ENCODE data around the gene STARD10. TPM values are rescaled to one million over a fixed set of nuclear protein-coding genes. Genes with fewer than 3 reads are reported as not detected.
A peak's percentile ranks its signal among the peaks of the same experiment; 100 is the strongest.

Gene STARD10
- total and polyA plus RNA-seq, 2 of the 8 experiments (the other 6 are each of a cell fraction or from before 2014, with no cell fraction given), result 23.7 to 35.7 TPM

GRCh38 chr11:72823105-72823804 lies 29.4 kb upstream of the STARD10 start:
- H3K18ac ChIP-seq (ENCODE audit: extremely low read depth, low read length), result no peak overlapping the region
- peak overlapping the region in 1 of 2 experiments; percentile 76; a peak in 1 of 4 replicates for H3K4me2 ChIP-seq (ENCODE audit: insufficient read depth in 1 of 2, low read depth in 2 of 2, low read length in 2 of 2)
- no peak overlapping the region for H2AK5ac ChIP-seq (ENCODE audit: low read depth, low read length)
- no peaks in the 10 kb centered on the region for H3K79me2 ChIP-seq (ENCODE audit: control insufficient read depth in 1 of 2, insufficient read depth in 2 of 2, low read length in 2 of 2)
- H3K36me3 ChIP-seq (ENCODE audit: control insufficient read depth in 2 of 4, insufficient read depth in 4 of 4, low read length in 3 of 4), result no peaks in the 10 kb centered on the region
- H2BK12ac ChIP-seq (ENCODE audit: low read depth, low read length), result no peak overlapping the region
- no peaks in the 10 kb centered on the region for H3K9me3 ChIP-seq (ENCODE audit: insufficient read depth in 2 of 2, low read depth in 1 of 2, low read length in 1 of 2)
- H3K4me3 ChIP-seq (ENCODE audit: extremely low read depth in 1 of 4, insufficient read depth in 2 of 4, low read depth in 3 of 4, low read length in 4 of 4), result 0 out of 8 replicates have a peak overlapping the region, but pooled peaks of 2 of the 4 experiments have one; percentile 54 to 62
- H3K23me2 ChIP-seq (ENCODE audit: low read depth, low read length), result peaks cover 13% of the 10 kb centered on the region
- no peak overlapping the region for H4K5ac ChIP-seq (ENCODE audit: insufficient read length, low read depth, low read length)
- no peak overlapping the region for H2AFZ ChIP-seq (ENCODE audit: low read length)
- H3K27ac ChIP-seq (ENCODE audit: low read depth, low read length), result no peak overlapping the region
- TF ChIP-seq RNF2 (IDR thresholded peaks at IDR 0.05; ENCODE audit: borderline replicate concordance, low read depth, low read length, missing control alignments, poor library complexity, severe bottlenecking) (no peak), YY1 (IDR thresholded peaks at IDR 0.05; ENCODE audit: low read depth, low read length) (no peak), TEAD4 (IDR thresholded peaks at IDR 0.05; ENCODE audit: low read depth, low read length) (no peak), POLR2A (IDR thresholded peaks at IDR 0.05; ENCODE audit: control extremely low read depth in 1 of 2, low read depth in 2 of 2, low read length in 2 of 2) (no peak; a peak in 1 of 3 replicates), NRF1 (IDR thresholded peaks at IDR 0.05; ENCODE audit: low read depth, low read length) (no peak), JUN (IDR thresholded peaks at IDR 0.05; ENCODE audit: low read depth, low read length) (no peak), KDM1A (IDR thresholded peaks at IDR 0.05; ENCODE audit: borderline replicate concordance, low read length) (no peak), MAX (IDR thresholded peaks at IDR 0.05) (no peak)
- TF ChIP-seq, protein P1, sequence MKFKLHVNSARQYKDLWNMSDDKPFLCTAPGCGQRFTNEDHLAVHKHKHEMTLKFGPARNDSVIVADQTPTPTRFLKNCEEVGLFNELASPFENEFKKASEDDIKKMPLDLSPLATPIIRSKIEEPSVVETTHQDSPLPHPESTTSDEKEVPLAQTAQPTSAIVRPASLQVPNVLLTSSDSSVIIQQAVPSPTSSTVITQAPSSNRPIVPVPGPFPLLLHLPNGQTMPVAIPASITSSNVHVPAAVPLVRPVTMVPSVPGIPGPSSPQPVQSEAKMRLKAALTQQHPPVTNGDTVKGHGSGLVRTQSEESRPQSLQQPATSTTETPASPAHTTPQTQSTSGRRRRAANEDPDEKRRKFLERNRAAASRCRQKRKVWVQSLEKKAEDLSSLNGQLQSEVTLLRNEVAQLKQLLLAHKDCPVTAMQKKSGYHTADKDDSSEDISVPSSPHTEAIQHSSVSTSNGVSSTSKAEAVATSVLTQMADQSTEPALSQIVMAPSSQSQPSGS (IDR thresholded peaks at IDR 0.05; ENCODE audit: low read length), result no peak
- no peak overlapping the region for H3K4ac ChIP-seq (replicated peaks; ENCODE audit: insufficient read length, low read depth, low read length)
- H3K56ac ChIP-seq (replicated peaks; ENCODE audit: insufficient read length, low read depth, low read length), result no peak overlapping the region
- H2BK15ac ChIP-seq (ENCODE audit: low read length), result no peak overlapping the region
- peaks cover 0 to 16% (median 11%) of the 10 kb centered on the region in 4 experiments; a peak in 5 of 7 replicates for H3K4me1 ChIP-seq (replicated peaks in 1 of 4; ENCODE audit: control insufficient read depth in 3 of 4, insufficient read depth in 4 of 4, low read length in 3 of 4)
- peaks cover 0 to 2% of the 10 kb centered on the region in 2 experiments for H4K20me1 ChIP-seq (replicated peaks in 1 of 2; ENCODE audit: control insufficient read depth in 1 of 2, insufficient read depth in 2 of 2, low read length in 2 of 2)
- DNase-seq (ENCODE audit: low read depth in 1 of 2, low spot score in 2 of 2) (no peak), FAIRE-seq (no peak)
- H3K79me1 ChIP-seq (ENCODE audit: low read depth, low read length), result no peaks in the 10 kb centered on the region
- no peak overlapping the region for H3K14ac ChIP-seq (ENCODE audit: insufficient read length)
- peak overlapping the region; percentile 58 for H4K91ac ChIP-seq (replicated peaks; ENCODE audit: insufficient read length, low read length)
- CTCF ChIA-PET (ENCODE audit: partially characterized antibody), result interaction anchor here (0.6 to 3.1 kb wide), 15 partner anchors 8 to 363 kb away, joined by 3 to 17 read pairs (median 4); partner anchors contain the start of gene STARD10
- no peak overlapping the region for H3K23ac ChIP-seq (ENCODE audit: insufficient read length)
- POLR2A ChIA-PET (ENCODE audit: partially characterized antibody), result interaction anchor here (1.2 to 4.3 kb wide), 6 partner anchors 8 to 30 kb away, joined by 3 to 13 read pairs (median 4); partner anchors contain the start of gene STARD10
- no peak overlapping the region for H2BK120ac ChIP-seq (replicated peaks; ENCODE audit: low read depth, low read length)
- peaks cover 0 to 18% (median 13%) of the 10 kb centered on the region in 4 experiments; a peak in 6 of 7 replicates for H3K27me3 ChIP-seq (replicated peaks in 1 of 4; ENCODE audit: control insufficient read depth in 3 of 4, extremely low read depth in 1 of 4, insufficient read depth in 3 of 4, low read length in 3 of 4)
- no peak overlapping the region for H4K8ac ChIP-seq (ENCODE audit: extremely low read depth, insufficient read depth, low read length)
- H2BK5ac ChIP-seq (ENCODE audit: low read depth, low read length), result no peak overlapping the region
- 91% methylated on average over 9 of the region's 9 CpGs; no CpG with 5 or more reads in 1 of the 2 experiments for WGBS, 2 experiments (ENCODE audit: extremely low coverage in 1 of 2, insufficient coverage in 1 of 2, insufficient read length in 1 of 2, insufficient replicate concordance in 2 of 2, low coverage in 1 of 2, low lambda C conversion rate in 2 of 2, missing lambda C conversion rate in 1 of 2)
- H3K9ac ChIP-seq (replicated peaks in 1 of 4; ENCODE audit: extremely low read depth in 1 of 4, low read depth in 3 of 4, low read length in 3 of 4), result no peak overlapping the region
- no peak overlapping the region for H2BK20ac ChIP-seq (ENCODE audit: low read length)

All from H1 (cell line).